HCT116 (cell line): ENCODE data around the gene CENPH. TPM values are rescaled to one million over a fixed set of nuclear protein-coding genes. Genes with fewer than 3 reads are reported as not detected.

Source experiments
- ATAC-seq: fragments of 200-7000 bp; cut with Tn5 transposase; 2 replicates; pipeline ENCODE4 v1.9.1; 2020; ENCODE audit warnings: mild to moderate bottlenecking, moderate library complexity
- BruUV-seq: library from RNA; stranded (reverse); fragments of 400-500 nt; replicated peaks from 2 replicates; lab custom pipeline; 2021; lab: Mats Ljungman, UMichigan
- CTCF ChIA-PET: fragments of 300-600 bp; sonication (Branson Sonifier 250); formaldehyde crosslinking; loops from one replicate; lab custom pipeline; 2021; ENCODE audit warnings: antibody characterized with exemption; lab: Charles Lee
- POLR2A ChIA-PET: fragments of 300-600, 350-600 bp; sonication (Branson Sonifier 250); formaldehyde crosslinking; loops from one replicate; lab custom pipeline; 2021; ENCODE audit warnings: antibody characterized with exemption; lab: Charles Lee
- RAD21 ChIA-PET, 2 experiments: fragments of 300-600 bp; sonication (Branson Sonifier 250); formaldehyde crosslinking; loops; one replicate each; lab custom pipeline; 2023; ENCODE audit warnings: low total read pairs in 2 of 2; ENCODE audit not compliant: uncharacterized antibody in 2 of 2, unreplicated experiment in 2 of 2, low non-redundant PET in 1 of 2; lab: Charles Lee
- DNase-seq: peaks from one replicate; pipeline ENCODE4 v3.0.0-alpha.2; 2010; ENCODE audit warnings: low read depth, low spot score
- H2AFZ ChIP-seq: fragments of 200-600 bp; shearing (Covaris generic), sonication (generic); 2 replicates; pipeline ENCODE4 v1.6.1; 2017; ENCODE audit warnings: low read depth, mixed run types, mixed read lengths, antibody characterized with exemption, low read length; ENCODE audit not compliant: poor library complexity, severe bottlenecking
- H3K27ac ChIP-seq: 2 replicates; pipeline ENCODE4 v1.5.1; 2012; ENCODE audit warnings: low read depth, low read length
- H3K27me3 ChIP-seq: fragments of 200-600 bp; sonication (generic); 2 replicates; pipeline ENCODE4 v1.6.1; 2016; ENCODE audit warnings: mixed run types, low read length, mixed read lengths; ENCODE audit not compliant: insufficient read depth
- H3K36me3 ChIP-seq, 2 experiments: fragments of 200-500 bp in 1 of 2; fragments of 200-600 bp in 1 of 2; sonication (Bioruptor generic) in 1 of 2; sonication (generic) in 1 of 2; 2 replicates each; pipeline versions ENCODE4 v1.5.1 to v1.6.1; 2014 to 2016; ENCODE audit warnings: low read length in 2 of 2, inconsistent platforms in 1 of 2, mixed read lengths in 1 of 2, mixed run types in 1 of 2; ENCODE audit not compliant: insufficient read depth in 2 of 2, control insufficient read depth in 1 of 2
- H3K4me1 ChIP-seq, 2 experiments: fragments of 200-600 bp in 1 of 2; sonication (generic) in 1 of 2; 2 replicates each; pipeline versions ENCODE4 v1.5.1 to v1.6.1; 2012 to 2017; ENCODE audit warnings: low read length in 2 of 2, inconsistent platforms in 1 of 2, mild to moderate bottlenecking in 1 of 2, mixed read lengths in 1 of 2, mixed run types in 1 of 2, moderate library complexity in 1 of 2; ENCODE audit not compliant: insufficient read depth in 2 of 2, control insufficient read depth in 1 of 2
- H3K4me2 ChIP-seq: fragments of 200-600 bp; sonication (generic); 2 replicates; pipeline ENCODE4 v1.6.1; 2017; ENCODE audit warnings: mixed run types, low read length, mixed read lengths
- H3K4me3 ChIP-seq, 2 experiments: fragments of 200-600 bp in 1 of 2; sonication (generic) in 1 of 2; replicated peaks in 1 of 2; 2 replicates each; pipeline ENCODE4 v1.5.1; 2011 to 2016; ENCODE audit warnings: low read length in 2 of 2, control low read depth in 1 of 2, low read depth in 1 of 2, mild to moderate bottlenecking in 1 of 2, mixed read lengths in 1 of 2, mixed run types in 1 of 2
- H3K79me2 ChIP-seq: fragments of 200-600 bp; sonication (generic); 2 replicates; pipeline ENCODE4 v1.6.1; 2017; ENCODE audit warnings: mild to moderate bottlenecking, mixed run types, low read length, moderate library complexity, mixed read lengths; ENCODE audit not compliant: insufficient read depth
- H3K9ac ChIP-seq: fragments of 200-600 bp; sonication (generic); 2 replicates; pipeline ENCODE4 v1.6.1; 2016; ENCODE audit warnings: low read length, mixed read lengths
- H3K9me2 ChIP-seq: fragments of 200-600 bp; sonication (generic), shearing (Covaris generic); 2 replicates; pipeline ENCODE4 v1.6.1; 2017; ENCODE audit warnings: mixed run types, mild to moderate bottlenecking, moderate library complexity; ENCODE audit not compliant: insufficient read depth
- H3K9me3 ChIP-seq, 2 experiments: fragments of 200-500 bp in 1 of 2; fragments of 200-600 bp in 1 of 2; sonication (Bioruptor generic) in 1 of 2; sonication (generic) in 1 of 2; 2 replicates each; pipeline ENCODE4 v1.6.1; 2014 to 2017; ENCODE audit warnings: low read length in 2 of 2, mixed read lengths in 2 of 2, inconsistent platforms in 1 of 2, low read depth in 1 of 2, mild to moderate bottlenecking in 1 of 2, mixed run types in 1 of 2, moderate library complexity in 1 of 2; ENCODE audit not compliant: control insufficient read depth in 1 of 2, insufficient read depth in 1 of 2
- H4K20me1 ChIP-seq: fragments of 200-600 bp; sonication (generic), shearing (Covaris generic); 2 replicates; pipeline ENCODE4 v1.6.1; 2017; ENCODE audit warnings: mixed run types, mild to moderate bottlenecking, moderate library complexity; ENCODE audit not compliant: insufficient read depth
- CBX3 ChIP-seq: IDR thresholded peaks from 2 replicates; pipeline ENCODE4 v1.6.1; 2012; ENCODE audit warnings: low read depth
- EGR1 ChIP-seq: IDR thresholded peaks from 2 replicates; pipeline ENCODE4 v1.6.1; 2012; ENCODE audit warnings: low read depth
- ELF1 ChIP-seq: IDR thresholded peaks from 2 replicates; pipeline ENCODE4 v1.6.1; 2012; ENCODE audit warnings: low read depth, borderline replicate concordance
- EZH2 ChIP-seq: fragments of 200-600 bp; sonication (generic); IDR thresholded peaks from 2 replicates; pipeline ENCODE4 v1.6.1; 2017; ENCODE audit warnings: antibody characterized with exemption, mixed run types
- JUND ChIP-seq: IDR thresholded peaks from 2 replicates; pipeline ENCODE4 v1.6.1; 2012
- POLR2A ChIP-seq: IDR thresholded peaks from 2 replicates; pipeline ENCODE4 v1.7.0; 2011; ENCODE audit warnings: borderline replicate concordance; ENCODE audit not compliant: insufficient read depth, insufficient read length; ENCODE audit errors: extremely low read depth
- ZNF274 ChIP-seq: fragments of 200-500 bp; sonication (Bioruptor generic); IDR thresholded peaks from 2 replicates; pipeline ENCODE4 v1.6.1; 2014; ENCODE audit warnings: mild to moderate bottlenecking, low read depth, low read length, inconsistent platforms
- intact Hi-C: fragments of 100-400 bp; cut with micrococcal nuclease; formaldehyde crosslinking; loops from 2 replicates; pipeline ENCODE4 v1.10.0; 2022
- total RNA-seq: library from RNA; stranded (reverse); gene quantifications from one replicate; pipeline ENCODE4 v1.2.1, GENCODE V29; 2021; ENCODE audit not compliant: unreplicated experiment
- TF ChIP-seq, protein P1 (sequence below): IDR thresholded peaks from 2 replicates; pipeline ENCODE4 v1.6.1; 2012
- TF ChIP-seq, protein P2 (sequence below): IDR thresholded peaks from 2 replicates; pipeline ENCODE4 v1.6.1; 2012; ENCODE audit warnings: low read depth
- TF ChIP-seq, protein P3 (sequence below): IDR thresholded peaks from 2 replicates; pipeline ENCODE4 v1.6.1; 2012
- TF ChIP-seq, protein P4 (sequence below), 3 experiments: fragments of 200-600 bp in 1 of 3; sonication (generic) in 1 of 3; IDR thresholded peaks in 2 of 3; conservative IDR thresholded peaks in 1 of 3; 2 replicates each; pipeline ENCODE4 v1.5.1; 2012 to 2017; ENCODE audit warnings: low read depth in 2 of 3, low read length in 2 of 3, antibody characterized with exemption in 1 of 3, borderline replicate concordance in 1 of 3, control low read depth in 1 of 3, mild to moderate bottlenecking in 1 of 3, mixed read lengths in 1 of 3, mixed run types in 1 of 3, moderate library complexity in 1 of 3; ENCODE audit not compliant: insufficient read depth in 1 of 3

Gene CENPH
- total RNA-seq, 1 experiment from 2014 or later, result 23.4 TPM

DNA sequence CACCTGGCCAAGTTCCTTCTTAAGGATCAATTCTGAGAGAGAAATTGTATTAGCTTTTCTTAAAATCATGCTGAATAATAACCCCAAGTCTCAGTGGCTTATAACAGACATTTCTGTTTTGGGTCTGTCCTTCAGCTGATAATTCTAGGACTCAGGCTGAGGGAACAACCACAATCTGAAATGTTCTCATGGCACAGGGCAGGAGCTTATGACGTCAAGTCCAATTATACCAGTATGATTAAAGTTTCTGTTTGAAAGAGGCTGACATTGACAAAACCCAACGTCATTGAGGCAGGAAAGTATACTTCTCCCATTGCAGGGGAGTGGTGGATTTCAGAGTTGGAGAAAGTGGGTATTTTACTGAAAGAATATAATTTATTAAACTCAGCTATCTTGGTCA is 21.8 kb downstream of the CENPH start:
- Histone ChIP-seq H2AFZ (no peak overlapping the region), H3K4me1 (peaks cover 8 to 14% of the 10 kb centered on the region in 2 experiments), H3K4me2 (no peak overlapping the region), H4K20me1 (no peaks in the 10 kb centered on the region; the same call in 1 of the 2 replicates), H3K9ac (no peak overlapping the region), H3K4me3 (no peak overlapping the region), H3K9me2 (no peaks in the 10 kb centered on the region), H3K27me3 (no peaks in the 10 kb centered on the region), H3K36me3 (peaks cover 0 to 9% of the 10 kb centered on the region in 2 experiments; a peak in 2 of 4 replicates), H3K27ac (no peak overlapping the region), H3K79me2 (no peaks in the 10 kb centered on the region), H3K9me3 (no peaks in the 10 kb centered on the region)
- ChIA-PET POLR2A (no interaction called here), RAD21 (no interaction called here), CTCF (no interaction called here)
- DNase-seq (no peak), ATAC-seq (no peak)
- TF ChIP-seq, protein P1, sequence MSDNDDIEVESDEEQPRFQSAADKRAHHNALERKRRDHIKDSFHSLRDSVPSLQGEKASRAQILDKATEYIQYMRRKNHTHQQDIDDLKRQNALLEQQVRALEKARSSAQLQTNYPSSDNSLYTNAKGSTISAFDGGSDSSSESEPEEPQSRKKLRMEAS, result no peak
- TF ChIP-seq ELF1, result no peak
- no peak for TF ChIP-seq ZNF274
- TF ChIP-seq, protein P2, sequence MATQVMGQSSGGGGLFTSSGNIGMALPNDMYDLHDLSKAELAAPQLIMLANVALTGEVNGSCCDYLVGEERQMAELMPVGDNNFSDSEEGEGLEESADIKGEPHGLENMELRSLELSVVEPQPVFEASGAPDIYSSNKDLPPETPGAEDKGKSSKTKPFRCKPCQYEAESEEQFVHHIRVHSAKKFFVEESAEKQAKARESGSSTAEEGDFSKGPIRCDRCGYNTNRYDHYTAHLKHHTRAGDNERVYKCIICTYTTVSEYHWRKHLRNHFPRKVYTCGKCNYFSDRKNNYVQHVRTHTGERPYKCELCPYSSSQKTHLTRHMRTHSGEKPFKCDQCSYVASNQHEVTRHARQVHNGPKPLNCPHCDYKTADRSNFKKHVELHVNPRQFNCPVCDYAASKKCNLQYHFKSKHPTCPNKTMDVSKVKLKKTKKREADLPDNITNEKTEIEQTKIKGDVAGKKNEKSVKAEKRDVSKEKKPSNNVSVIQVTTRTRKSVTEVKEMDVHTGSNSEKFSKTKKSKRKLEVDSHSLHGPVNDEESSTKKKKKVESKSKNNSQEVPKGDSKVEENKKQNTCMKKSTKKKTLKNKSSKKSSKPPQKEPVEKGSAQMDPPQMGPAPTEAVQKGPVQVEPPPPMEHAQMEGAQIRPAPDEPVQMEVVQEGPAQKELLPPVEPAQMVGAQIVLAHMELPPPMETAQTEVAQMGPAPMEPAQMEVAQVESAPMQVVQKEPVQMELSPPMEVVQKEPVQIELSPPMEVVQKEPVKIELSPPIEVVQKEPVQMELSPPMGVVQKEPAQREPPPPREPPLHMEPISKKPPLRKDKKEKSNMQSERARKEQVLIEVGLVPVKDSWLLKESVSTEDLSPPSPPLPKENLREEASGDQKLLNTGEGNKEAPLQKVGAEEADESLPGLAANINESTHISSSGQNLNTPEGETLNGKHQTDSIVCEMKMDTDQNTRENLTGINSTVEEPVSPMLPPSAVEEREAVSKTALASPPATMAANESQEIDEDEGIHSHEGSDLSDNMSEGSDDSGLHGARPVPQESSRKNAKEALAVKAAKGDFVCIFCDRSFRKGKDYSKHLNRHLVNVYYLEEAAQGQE, result no peak
- TF ChIP-seq, protein P3, sequence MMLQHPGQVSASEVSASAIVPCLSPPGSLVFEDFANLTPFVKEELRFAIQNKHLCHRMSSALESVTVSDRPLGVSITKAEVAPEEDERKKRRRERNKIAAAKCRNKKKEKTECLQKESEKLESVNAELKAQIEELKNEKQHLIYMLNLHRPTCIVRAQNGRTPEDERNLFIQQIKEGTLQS, result no peak
- TF ChIP-seq CBX3, result no peak
- TF ChIP-seq JUND, result no peak
- TF ChIP-seq POLR2A, result no peak
- TF ChIP-seq, protein P4, sequence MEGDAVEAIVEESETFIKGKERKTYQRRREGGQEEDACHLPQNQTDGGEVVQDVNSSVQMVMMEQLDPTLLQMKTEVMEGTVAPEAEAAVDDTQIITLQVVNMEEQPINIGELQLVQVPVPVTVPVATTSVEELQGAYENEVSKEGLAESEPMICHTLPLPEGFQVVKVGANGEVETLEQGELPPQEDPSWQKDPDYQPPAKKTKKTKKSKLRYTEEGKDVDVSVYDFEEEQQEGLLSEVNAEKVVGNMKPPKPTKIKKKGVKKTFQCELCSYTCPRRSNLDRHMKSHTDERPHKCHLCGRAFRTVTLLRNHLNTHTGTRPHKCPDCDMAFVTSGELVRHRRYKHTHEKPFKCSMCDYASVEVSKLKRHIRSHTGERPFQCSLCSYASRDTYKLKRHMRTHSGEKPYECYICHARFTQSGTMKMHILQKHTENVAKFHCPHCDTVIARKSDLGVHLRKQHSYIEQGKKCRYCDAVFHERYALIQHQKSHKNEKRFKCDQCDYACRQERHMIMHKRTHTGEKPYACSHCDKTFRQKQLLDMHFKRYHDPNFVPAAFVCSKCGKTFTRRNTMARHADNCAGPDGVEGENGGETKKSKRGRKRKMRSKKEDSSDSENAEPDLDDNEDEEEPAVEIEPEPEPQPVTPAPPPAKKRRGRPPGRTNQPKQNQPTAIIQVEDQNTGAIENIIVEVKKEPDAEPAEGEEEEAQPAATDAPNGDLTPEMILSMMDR (IDR thresholded peaks at IDR 0.05 in 2 of 3, conservative IDR thresholded peaks at IDR 0.05 in 1 of 3; ENCODE audit: borderline replicate concordance in 1 of 3, insufficient read depth in 1 of 3, low read depth in 2 of 3, low read length in 2 of 3), result no peak
- no peak for TF ChIP-seq EGR1
- TF ChIP-seq EZH2, result no peak
- intact Hi-C loops, result loop anchor here (10.0 kb wide), 1 partner anchor 116 kb away; the partner anchor contains the start of gene SLC30A5
- no TSS peak for BruUV-seq
